Glutamatergic neuron (in vitro differentiated cells): ENCODE results near the gene PRSS37. TPM values are rescaled to one million over a fixed set of nuclear protein-coding genes. Genes with fewer than 3 reads are reported as not detected.

ENCODE experiments used
- DNase-seq: peaks from one replicate; pipeline ENCODE4 v3.0.0; 2022
- H3K27ac Mint-ChIP-seq: one replicate; pipeline ENCODE4 v1.8.0; 2020; ENCODE audit warnings: mild to moderate bottlenecking, mixed read lengths, inconsistent platforms; ENCODE audit not compliant: unreplicated experiment
- H3K27me3 Mint-ChIP-seq: one replicate; pipeline ENCODE4 v1.8.0; 2020; ENCODE audit warnings: mild to moderate bottlenecking, moderate library complexity, mixed read lengths, inconsistent platforms; ENCODE audit not compliant: unreplicated experiment
- H3K36me3 Mint-ChIP-seq: one replicate; pipeline ENCODE4 v1.8.0; 2020; ENCODE audit warnings: mild to moderate bottlenecking, mixed read lengths, inconsistent platforms; ENCODE audit not compliant: unreplicated experiment
- H3K4me1 Mint-ChIP-seq: one replicate; pipeline ENCODE4 v1.8.0; 2020; ENCODE audit warnings: mild to moderate bottlenecking, low read depth, mixed read lengths, inconsistent platforms; ENCODE audit not compliant: unreplicated experiment
- H3K4me3 Mint-ChIP-seq: one replicate; pipeline ENCODE4 v1.8.0; 2020; ENCODE audit warnings: mild to moderate bottlenecking, mixed read lengths, inconsistent platforms; ENCODE audit not compliant: unreplicated experiment
- H3K9me3 Mint-ChIP-seq: one replicate; pipeline ENCODE4 v1.8.0; 2020; ENCODE audit warnings: mild to moderate bottlenecking, moderate library complexity, mixed read lengths, inconsistent platforms; ENCODE audit not compliant: unreplicated experiment
- CTCF ChIP-seq: fragments of 200-600 bp; sonication (generic); IDR thresholded peaks from one replicate; pipeline ENCODE4 v1.5.0; 2021; ENCODE audit not compliant: partially characterized antibody, unreplicated experiment
- total RNA-seq: library from RNA; stranded (reverse); fragmentation: NEBNext Ultra II Directional; extraction: Animal tissue kit (Norgen Biotek cat#: 25700); gene quantifications from one replicate; pipeline ENCODE4 v1.2.1, GENCODE V29; 2021; ENCODE audit not compliant: unreplicated experiment

The PRSS37 gene
- total RNA-seq, 1 donor from 2014 or later = not detected

GRCh38 chr7:141864765-141865447 lies 23.6 kb upstream of the PRSS37 start:
- no peak overlapping the region for H3K27ac Mint-ChIP-seq
- DNase-seq = no peak
- no peaks in the 10 kb centered on the region for H3K36me3 Mint-ChIP-seq
- H3K27me3 Mint-ChIP-seq = no peaks in the 10 kb centered on the region
- TF ChIP-seq CTCF = no peak
- no peaks in the 10 kb centered on the region for H3K4me1 Mint-ChIP-seq
- H3K9me3 Mint-ChIP-seq = peaks cover 1% of the 10 kb centered on the region
- H3K4me3 Mint-ChIP-seq = no peak overlapping the region

GRCh38 chr7:141860207-141860606 lies 18.9 kb upstream of the PRSS37 start:
- H3K9me3 Mint-ChIP-seq = no peaks in the 10 kb centered on the region
- H3K27ac Mint-ChIP-seq = no peak overlapping the region
- H3K4me3 Mint-ChIP-seq = no peak overlapping the region
- H3K27me3 Mint-ChIP-seq = peaks cover 2% of the 10 kb centered on the region
- DNase-seq = no peak
- H3K4me1 Mint-ChIP-seq = no peaks in the 10 kb centered on the region
- TF ChIP-seq CTCF = no peak
- no peaks in the 10 kb centered on the region for H3K36me3 Mint-ChIP-seq

GRCh38 chr7:141847996-141848395 lies 6.7 kb upstream of the PRSS37 start:
- Mint-ChIP-seq H3K27ac (no peak overlapping the region), H3K9me3 (peaks cover 1% of the 10 kb centered on the region), H3K36me3 (no peaks in the 10 kb centered on the region), H3K4me1 (no peaks in the 10 kb centered on the region), H3K27me3 (no peaks in the 10 kb centered on the region), H3K4me3 (no peak overlapping the region)
- no peak for DNase-seq
- no peak for TF ChIP-seq CTCF

- TF ChIP-seq CTCF = no peak
- H3K4me3 Mint-ChIP-seq = no peak overlapping the region
- H3K27me3 Mint-ChIP-seq = no peaks in the 10 kb centered on the region
- no peaks in the 10 kb centered on the region for H3K36me3 Mint-ChIP-seq
- no peak overlapping the region for H3K27ac Mint-ChIP-seq
- peaks cover 1% of the 10 kb centered on the region for H3K9me3 Mint-ChIP-seq
- no peak for DNase-seq
- no peaks in the 10 kb centered on the region for H3K4me1 Mint-ChIP-seq
These were observed 3.0 kb upstream of the PRSS37 start for GRCh38 chr7:141844256-141844655.

GRCh38 chr7:141842904-141843303 lies 1.6 kb upstream of the PRSS37 start:
- Mint-ChIP-seq H3K9me3 (no peaks in the 10 kb centered on the region), H3K27ac (no peak overlapping the region), H3K36me3 (no peaks in the 10 kb centered on the region), H3K27me3 (no peaks in the 10 kb centered on the region), H3K4me1 (no peaks in the 10 kb centered on the region), H3K4me3 (no peak overlapping the region)
- TF ChIP-seq CTCF = no peak
- DNase-seq = no peak
